Cardiac muscle cell (in vitro differentiated cells and primary cell): ENCODE results near the gene ZNF469. TPM values are rescaled to one million over a fixed set of nuclear protein-coding genes. Genes with fewer than 3 reads are reported as not detected.

Source experiments
- DNase-seq, 2 donors: peaks; one replicate each; pipeline versions ENCODE4 v3.0.0 to v3.0.0-alpha.2; 2010 to 2017; ENCODE audit warnings: low read depth in 1 of 2, low spot score in 1 of 2
- H3K27ac ChIP-seq: fragments of 200-600 bp; sonication (generic); 2 replicates; pipeline ENCODE4 v1.5.1; 2016
- H3K27me3 ChIP-seq: fragments of 200-600 bp; sonication (generic); 2 replicates; pipeline ENCODE4 v1.6.0; 2016; ENCODE audit warnings: control low read depth
- H3K36me3 ChIP-seq: fragments of 200-600 bp; sonication (generic); 2 replicates; pipeline ENCODE4 v1.5.1; 2016; ENCODE audit warnings: control low read depth
- H3K4me1 ChIP-seq: fragments of 200-600 bp; sonication (generic); 2 replicates; pipeline ENCODE4 v1.8.1; 2017; ENCODE audit warnings: low read depth, mild to moderate bottlenecking, mixed run types
- H3K4me3 ChIP-seq: fragments of 200-600 bp; sonication (generic); 2 replicates; pipeline ENCODE4 v1.5.1; 2016; ENCODE audit warnings: mild to moderate bottlenecking
- H3K9me3 ChIP-seq: fragments of 200-600 bp; sonication (generic); 2 replicates; pipeline ENCODE4 v1.5.1; 2017; ENCODE audit warnings: low read depth, mild to moderate bottlenecking, control low read depth
- CTCF ChIP-seq: IDR thresholded peaks from 2 replicates; pipeline ENCODE4 v1.5.1; 2012; ENCODE audit warnings: low read depth, mild to moderate bottlenecking, low read length
- polyA plus RNA-seq: library from polyadenylated mRNA; unstranded; fragments of >200 nt; fragmentation: Nextera tagmentation; extraction: Ambion mirVana; gene quantifications from 2 replicates; pipeline ENCODE4 v1.2.1, GENCODE V29; 2016
- total RNA-seq: library from RNA; depleted of rRNA; stranded (reverse); fragments of >200 nt; gene quantifications from 2 replicates; pipeline ENCODE4 v1.2.3, GENCODE V29; 2016

ZNF469 gene
- total and polyA plus RNA-seq, 2 experiments from 2014 or later, result 0.09 to 0.24 TPM

- Histone ChIP-seq H3K27ac (no peak overlapping the region), H3K27me3 (no peaks in the 10 kb centered on the region), H3K9me3 (no peaks in the 10 kb centered on the region), H3K4me1 (no peaks in the 10 kb centered on the region), H3K4me3 (no peak overlapping the region), H3K36me3 (no peaks in the 10 kb centered on the region)
- DNase-seq, result no peak
- no peak for TF ChIP-seq CTCF
These were observed 32.6 kb downstream of the ZNF469 start for GRCh38 chr16:88415381-88415705.

GRCh38 chr16:88415713-88416323 is 33.1 kb downstream of the ZNF469 start:
- Histone ChIP-seq H3K36me3 (no peaks in the 10 kb centered on the region), H3K4me1 (no peaks in the 10 kb centered on the region), H3K9me3 (no peaks in the 10 kb centered on the region), H3K4me3 (no peak overlapping the region), H3K27ac (no peak overlapping the region), H3K27me3 (no peaks in the 10 kb centered on the region)
- no peak for DNase-seq
- no peak for TF ChIP-seq CTCF

GRCh38 chr16:88416686-88417085 is 33.9 kb downstream of the ZNF469 start:
- no peaks in the 10 kb centered on the region for H3K27me3 ChIP-seq
- no peaks in the 10 kb centered on the region for H3K4me1 ChIP-seq
- no peaks in the 10 kb centered on the region for H3K36me3 ChIP-seq
- no peak overlapping the region for H3K4me3 ChIP-seq
- no peak for DNase-seq
- H3K9me3 ChIP-seq, result no peaks in the 10 kb centered on the region
- H3K27ac ChIP-seq, result no peak overlapping the region
- TF ChIP-seq CTCF, result no peak

GRCh38 chr16:88417684-88418476 is 35.1 kb downstream of the ZNF469 start:
- DNase-seq, result no peak
- TF ChIP-seq CTCF, result no peak
- Histone ChIP-seq H3K27me3 (no peaks in the 10 kb centered on the region), H3K4me3 (no peak overlapping the region), H3K36me3 (no peaks in the 10 kb centered on the region), H3K4me1 (no peaks in the 10 kb centered on the region), H3K9me3 (no peaks in the 10 kb centered on the region), H3K27ac (no peak overlapping the region)

GRCh38 chr16:88418869-88419268 is 36.1 kb downstream of the ZNF469 start:
- DNase-seq, result no peak
- Histone ChIP-seq H3K27ac (no peak overlapping the region), H3K4me3 (no peak overlapping the region)

More at GRCh38 chr16:88418869-88419268, 36.1 kb downstream of the ZNF469 start:
- H3K36me3 ChIP-seq, result no peaks in the 10 kb centered on the region
- no peaks in the 10 kb centered on the region for H3K4me1 ChIP-seq
- H3K27me3 ChIP-seq, result no peaks in the 10 kb centered on the region
- H3K9me3 ChIP-seq, result no peaks in the 10 kb centered on the region
- no peak for TF ChIP-seq CTCF
